Muscle of leg (tissue), 11 donors: ENCODE results near the gene INPP5A. TPM values are rescaled to one million over a fixed set of nuclear protein-coding genes. Genes with fewer than 3 reads are reported as not detected.

Experiments used
- DNase-seq: peaks from one replicate; pipeline ENCODE4 v3.0.0; 2013
- H3K27ac ChIP-seq: one replicate; pipeline ENCODE4 v1.5.1; 2013; ENCODE audit warnings: mild to moderate bottlenecking, low read length, control low read depth
- H3K27me3 ChIP-seq: one replicate; pipeline ENCODE4 v1.6.1; 2013; ENCODE audit warnings: low read length; ENCODE audit not compliant: control insufficient read depth, insufficient read depth
- H3K36me3 ChIP-seq: one replicate; pipeline ENCODE4 v1.6.1; 2013; ENCODE audit warnings: low read length; ENCODE audit not compliant: control insufficient read depth, insufficient read depth
- H3K4me1 ChIP-seq: one replicate; pipeline ENCODE4 v1.6.1; 2013; ENCODE audit warnings: low read length; ENCODE audit not compliant: control insufficient read depth, insufficient read depth
- H3K4me3 ChIP-seq: one replicate; pipeline ENCODE4 v1.5.1; 2013; ENCODE audit warnings: low read length, control low read depth
- H3K9me3 ChIP-seq: replicated peaks from 2 replicates; pipeline ENCODE4 v1.6.1; 2013; ENCODE audit warnings: low read depth, low read length; ENCODE audit not compliant: control insufficient read depth
- WGBS: methylation state at CpG from one replicate; pipeline ENCODE4 v1.1.5; 2013; ENCODE audit warnings: missing lambda C conversion rate; ENCODE audit not compliant: insufficient coverage; 5-methylcytosine and 5-hydroxymethylcytosine counted together
- polyA plus RNA-seq, 8 donors: library from polyadenylated mRNA; unstranded; fragments of 120-200 nt; gene quantifications; one replicate each; pipeline versions ENCODE4 v1.2.1 to v1.2.3, GENCODE V29; 2013; ENCODE audit warnings: inconsistent platforms in 1 of 8, low replicate concordance in 1 of 8; ENCODE audit not compliant: insufficient read length in 8 of 8, insufficient read depth in 1 of 8
- total RNA-seq: library from RNA; stranded (reverse); fragments of 120-200 nt; gene quantifications from one replicate; pipeline ENCODE4 v1.2.4, GENCODE V29; 2013

INPP5A gene
- total and polyA plus RNA-seq, 9 donors = 34.1 to 56.2 (median 44.7) TPM

DNA sequence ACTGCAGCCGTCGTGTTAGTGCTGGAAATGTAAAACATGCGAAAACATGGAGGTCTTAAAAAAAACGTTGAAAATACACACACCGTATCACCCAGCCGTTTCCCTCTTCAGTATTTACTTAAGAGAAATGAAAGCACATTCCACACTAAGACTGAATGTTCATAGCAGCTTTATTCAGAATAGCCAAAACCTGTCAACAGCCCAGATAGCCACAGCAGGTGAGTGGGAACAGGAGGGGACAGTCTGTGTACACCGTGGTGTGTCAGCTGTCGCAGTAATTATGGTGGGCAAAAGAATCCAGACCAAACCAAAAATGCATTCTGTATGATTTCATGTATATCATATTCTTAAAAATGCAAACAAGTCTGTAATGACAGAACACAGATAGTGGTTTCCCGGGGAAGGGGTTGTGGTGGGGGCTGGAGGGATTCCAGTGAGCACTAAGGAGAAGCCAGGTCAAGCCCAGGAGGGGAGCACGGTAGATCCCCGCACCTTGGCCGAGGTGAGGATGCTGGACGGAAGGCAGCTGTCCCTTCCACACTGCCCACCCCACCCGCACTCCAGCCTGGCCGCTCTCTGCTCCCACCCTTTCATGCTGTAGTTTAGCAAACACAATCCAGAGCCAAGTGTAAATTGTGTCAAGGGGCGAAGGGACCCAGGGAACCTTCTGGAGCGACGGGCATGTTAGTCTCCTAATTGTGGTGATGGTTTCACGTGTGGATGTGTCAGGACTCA, 124.8 kb downstream of the INPP5A start:
- no peaks in the 10 kb centered on the region for H3K27me3 ChIP-seq
- 89% methylated on average over 4 of the region's 19 CpGs for WGBS
- no peak for DNase-seq
- peaks cover 20% of the 10 kb centered on the region for H3K36me3 ChIP-seq
- no peak overlapping the region for H3K27ac ChIP-seq
- H3K4me3 ChIP-seq = no peak overlapping the region
- H3K4me1 ChIP-seq = peaks cover 9% of the 10 kb centered on the region
- H3K9me3 ChIP-seq = peaks cover 8% of the 10 kb centered on the region

- Histone ChIP-seq H3K27ac (no peak overlapping the region), H3K36me3 (peaks cover 18% of the 10 kb centered on the region), H3K4me1 (peaks cover 12% of the 10 kb centered on the region), H3K9me3 (peaks cover 8% of the 10 kb centered on the region), H3K27me3 (no peaks in the 10 kb centered on the region), H3K4me3 (no peak overlapping the region)
- 90% methylated on average over 20 of the region's 29 CpGs for WGBS
- no peak for DNase-seq
Measured at GRCh38 chr10:132663666-132664365, 126.2 kb downstream of the INPP5A start.

DNA sequence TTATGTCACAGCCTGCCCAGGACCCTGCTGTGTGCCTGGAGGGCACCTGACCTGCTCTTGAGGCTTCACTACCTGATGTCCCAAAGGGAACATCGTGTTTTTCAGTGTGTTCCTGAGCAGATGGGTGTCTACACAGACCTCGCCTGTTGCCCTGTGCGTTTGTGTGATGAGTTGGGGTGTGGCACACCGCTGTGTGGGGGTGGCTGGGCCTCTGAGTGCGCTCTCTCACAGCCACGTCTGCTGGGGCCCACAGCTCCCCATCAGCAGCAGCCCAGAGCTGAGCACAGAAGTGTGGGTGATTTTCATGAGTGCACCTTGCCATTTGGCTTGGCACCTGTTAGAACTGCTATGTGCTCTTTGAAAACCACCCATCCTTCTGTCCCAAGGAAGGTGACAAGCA, 126.8 kb downstream of the INPP5A start:
- Histone ChIP-seq H3K27ac (no peak overlapping the region), H3K4me3 (no peak overlapping the region), H3K27me3 (no peaks in the 10 kb centered on the region), H3K36me3 (peaks cover 17% of the 10 kb centered on the region), H3K9me3 (peaks cover 8% of the 10 kb centered on the region), H3K4me1 (peaks cover 12% of the 10 kb centered on the region)
- DNase-seq = no peak
- 79% methylated on average over 3 of the region's 6 CpGs for WGBS

DNA sequence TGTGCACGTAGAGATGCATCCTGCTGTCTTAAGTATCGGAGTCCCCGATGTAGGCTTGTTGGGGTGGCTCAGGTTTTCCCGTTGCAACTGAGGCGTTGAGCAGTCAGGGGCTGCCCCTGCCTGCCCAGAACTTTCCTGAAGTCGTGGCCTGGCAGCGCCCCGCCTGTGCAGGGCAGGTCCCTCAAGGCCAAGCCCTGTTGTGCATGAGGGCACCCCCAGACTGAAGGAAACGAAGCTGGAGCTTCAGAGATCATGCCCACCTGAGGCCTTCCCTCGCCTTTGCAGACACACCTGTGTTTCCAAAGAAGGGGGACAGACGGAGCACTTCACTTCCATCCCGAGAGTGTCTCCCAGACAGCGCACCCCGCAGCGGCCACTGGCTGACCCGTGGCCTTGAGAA, 127.3 kb downstream of the INPP5A start:
- WGBS = 91% methylated on average over 15 of the region's 16 CpGs

GRCh38 chr10:132665946-132666704, 128.5 kb downstream of the INPP5A start:
- Histone ChIP-seq H3K36me3 (peaks cover 6% of the 10 kb centered on the region), H3K4me1 (peaks cover 20% of the 10 kb centered on the region), H3K27me3 (no peaks in the 10 kb centered on the region), H3K4me3 (no peak overlapping the region), H3K9me3 (peaks cover under 1% of the 10 kb centered on the region), H3K27ac (no peak overlapping the region)
- WGBS = 55% methylated on average over 6 of the region's 15 CpGs
- DNase-seq = peak; percentile 27

More for the DNA sequence above, 127.3 kb downstream of the INPP5A start:
- no peak overlapping the region for H3K27ac ChIP-seq
- no peaks in the 10 kb centered on the region for H3K27me3 ChIP-seq
- H3K9me3 ChIP-seq = peaks cover 8% of the 10 kb centered on the region
- H3K36me3 ChIP-seq = peaks cover 12% of the 10 kb centered on the region
- no peak overlapping the region for H3K4me3 ChIP-seq
- DNase-seq = no peak
- peaks cover 17% of the 10 kb centered on the region for H3K4me1 ChIP-seq

DNA sequence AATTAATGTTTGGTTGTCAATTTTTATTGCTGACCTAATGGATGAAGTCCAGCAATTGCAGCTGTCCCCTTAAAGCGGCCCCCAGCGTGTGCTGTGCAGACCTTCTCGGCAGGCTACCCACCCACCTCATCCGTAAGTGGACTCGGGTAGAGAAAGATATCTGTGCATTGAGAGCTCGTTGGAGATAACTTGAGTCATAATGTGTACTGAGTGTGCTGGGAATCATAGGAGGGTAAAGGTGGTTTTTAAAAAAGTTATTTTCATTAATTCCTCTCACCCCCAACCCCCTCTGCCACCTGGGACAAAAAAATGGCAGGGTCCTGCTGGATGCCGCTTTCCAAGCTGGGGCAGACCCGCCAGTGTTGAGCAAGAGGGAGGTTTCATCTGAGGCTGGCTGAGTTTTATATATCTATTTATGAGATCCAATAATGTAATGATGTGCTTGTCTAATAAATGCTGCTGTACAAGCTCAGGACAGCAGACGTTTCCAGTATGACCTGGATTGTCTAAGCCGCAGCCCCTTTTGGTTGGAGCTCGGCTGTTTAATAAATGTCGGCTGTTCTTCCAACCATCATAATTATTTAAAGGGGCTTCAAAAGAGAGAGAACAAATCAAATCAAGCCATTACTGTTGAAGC, 129.2 kb downstream of the INPP5A start:
- Histone ChIP-seq H3K27me3 (no peaks in the 10 kb centered on the region), H3K36me3 (peaks cover 6% of the 10 kb centered on the region), H3K4me1 (peaks cover 20% of the 10 kb centered on the region), H3K27ac (no peak overlapping the region), H3K4me3 (no peak overlapping the region), H3K9me3 (no peaks in the 10 kb centered on the region)
- WGBS = no CpG with 5 or more reads among the region's 12 CpGs
- no peak for DNase-seq

DNA sequence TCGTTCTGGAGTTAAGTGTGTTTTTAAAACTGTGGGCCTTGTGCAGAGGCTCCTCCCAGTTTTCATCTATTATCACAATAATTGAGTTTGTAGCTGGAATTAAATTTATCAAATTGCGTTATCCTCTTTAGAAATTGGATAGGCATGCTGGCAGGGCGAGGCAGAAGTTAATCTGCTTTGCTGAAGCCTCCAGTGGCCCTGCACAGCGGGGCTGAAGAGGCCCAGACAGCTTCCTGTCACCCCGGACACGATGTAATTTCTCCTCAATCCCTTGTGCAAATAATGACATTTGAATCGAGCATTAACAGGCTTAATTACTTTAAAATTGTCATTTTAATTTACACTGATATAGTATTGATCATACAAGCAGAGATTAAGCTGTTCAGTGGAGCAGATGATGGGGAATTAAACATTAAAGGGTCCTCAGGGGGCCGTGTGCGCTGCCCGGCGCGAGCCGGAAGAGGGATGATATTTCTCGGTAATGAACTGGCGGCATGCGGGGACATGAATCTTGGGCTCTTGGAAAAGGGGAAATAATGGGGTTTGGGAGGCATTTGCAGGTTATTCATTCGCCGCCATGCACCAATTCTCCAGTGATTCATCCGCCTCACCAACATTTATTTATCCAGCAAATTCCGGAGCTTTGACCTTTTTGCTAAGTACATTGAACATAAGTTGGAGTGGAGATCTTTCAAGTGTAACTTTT, 129.9 kb downstream of the INPP5A start:
- no peak overlapping the region for H3K27ac ChIP-seq
- peaks cover 20% of the 10 kb centered on the region for H3K4me1 ChIP-seq
- DNase-seq = no peak
- H3K36me3 ChIP-seq = peaks cover 6% of the 10 kb centered on the region
- 85% methylated on average over 8 of the region's 20 CpGs for WGBS
- no peaks in the 10 kb centered on the region for H3K27me3 ChIP-seq
- no peak overlapping the region for H3K4me3 ChIP-seq
- H3K9me3 ChIP-seq = no peaks in the 10 kb centered on the region

DNA sequence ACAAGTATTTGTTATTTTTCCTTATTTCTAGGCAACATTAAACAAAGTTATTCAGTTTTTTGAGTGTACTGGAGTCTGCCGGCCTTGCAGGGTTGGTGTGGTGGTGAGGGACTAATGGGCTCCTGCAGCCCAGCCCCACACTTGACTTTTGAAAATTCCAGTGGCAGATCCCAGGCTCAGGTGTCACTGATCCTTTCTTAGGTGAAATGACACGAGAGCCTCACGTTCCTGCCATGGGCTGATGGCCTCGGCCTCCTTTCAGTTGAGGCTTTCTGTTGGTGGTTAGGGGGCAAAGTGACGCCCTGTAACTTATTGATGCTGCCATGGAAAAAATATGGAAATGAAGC, 130.4 kb downstream of the INPP5A start:
- WGBS = 88% methylated on average over 4 of the region's 5 CpGs
- Histone ChIP-seq H3K36me3 (peaks cover 1% of the 10 kb centered on the region), H3K4me1 (peaks cover 20% of the 10 kb centered on the region), H3K27me3 (no peaks in the 10 kb centered on the region), H3K4me3 (no peak overlapping the region), H3K9me3 (no peaks in the 10 kb centered on the region), H3K27ac (no peak overlapping the region)
- no peak for DNase-seq

DNA sequence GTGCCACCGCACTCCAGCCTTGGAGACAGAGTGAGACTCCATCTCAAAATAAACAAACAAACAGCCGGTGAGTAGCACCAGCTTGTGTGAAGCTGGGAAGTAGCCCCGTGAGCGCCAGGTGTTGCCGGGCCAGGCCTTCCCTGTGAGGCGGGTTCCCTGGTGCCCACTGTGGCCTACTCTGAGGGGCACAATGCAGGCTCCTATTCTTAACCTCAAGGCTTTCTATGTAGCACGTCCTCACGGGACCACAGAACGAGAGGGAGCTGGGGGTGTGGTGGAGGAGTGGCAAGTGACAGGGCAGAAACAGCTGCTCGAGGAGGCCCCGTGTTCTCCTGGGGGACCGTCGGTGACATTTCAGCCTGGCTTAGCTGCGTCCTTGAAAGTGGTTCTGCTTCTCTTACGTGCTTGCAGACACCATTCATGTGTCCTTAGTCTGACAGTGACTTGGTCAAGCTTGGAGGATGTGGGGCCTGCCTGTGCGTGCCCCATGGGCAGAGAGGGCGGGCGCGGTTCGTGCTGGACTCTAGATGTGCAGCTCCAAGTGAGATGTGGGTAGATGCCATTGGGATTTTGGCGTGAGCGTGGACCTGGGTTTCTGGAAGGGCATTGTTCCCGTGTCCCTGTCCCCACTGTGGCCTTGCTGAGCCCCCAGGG, 131.7 kb downstream of the INPP5A start:
- 77% methylated on average over 20 of the region's 23 CpGs for WGBS
- peak; percentile 53 for DNase-seq
- H3K27ac ChIP-seq = peak overlapping the region; percentile 67

More for the DNA sequence above, 131.7 kb downstream of the INPP5A start:
- Histone ChIP-seq H3K27me3 (no peaks in the 10 kb centered on the region), H3K9me3 (no peaks in the 10 kb centered on the region), H3K4me1 (peaks cover 20% of the 10 kb centered on the region), H3K36me3 (no peaks in the 10 kb centered on the region), H3K4me3 (no peak overlapping the region)
